NCI-H128 (cell line): Measurements from ENCODE around the gene SETD7.

Source experiments
- DNase-seq: peaks from one replicate; lab custom pipeline; 2025; ENCODE audit not compliant: unreplicated experiment; lab: John Stamatoyannopoulos, UW

SETD7 gene

DNA sequence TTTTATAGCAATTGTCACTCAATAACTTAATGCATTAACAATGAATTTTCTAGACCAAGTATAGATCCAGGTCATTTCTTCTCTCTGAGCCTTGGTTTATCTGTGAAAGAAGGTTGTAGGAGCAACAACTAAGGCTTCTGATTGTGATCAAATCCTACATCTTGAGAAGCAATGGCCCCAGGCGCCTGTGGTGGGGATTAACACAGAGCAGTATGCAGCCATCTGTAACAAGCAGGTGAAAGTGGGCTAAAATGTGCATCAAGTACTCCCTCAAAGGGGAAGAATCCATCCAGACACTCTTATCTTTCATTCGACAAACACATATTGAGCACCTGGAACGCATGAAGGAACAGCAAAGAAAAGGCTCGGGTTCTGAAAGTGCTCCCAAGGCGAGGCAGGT lies 19.1 kb upstream of the SETD7 start:
- DNase-seq, result no peak

DNA sequence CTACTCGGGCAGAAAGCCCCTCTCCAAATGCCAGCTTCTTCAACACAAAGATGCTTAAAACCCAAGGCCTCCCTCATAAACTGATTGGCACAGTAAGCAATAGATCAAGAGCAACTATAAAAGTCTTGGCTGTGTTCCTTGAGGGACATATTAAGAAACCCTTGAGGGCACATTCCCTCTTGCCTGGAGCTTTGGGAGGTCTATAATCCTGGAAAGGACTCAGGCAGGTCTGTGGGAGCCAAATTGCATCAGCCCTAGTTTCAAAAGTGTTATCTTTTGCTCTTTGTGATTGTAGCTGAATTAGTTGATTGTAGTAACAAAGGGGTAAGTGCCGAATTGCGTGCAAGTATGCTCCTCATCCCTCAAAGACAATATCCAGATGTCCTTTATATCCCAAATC lies 18.6 kb upstream of the SETD7 start:
- DNase-seq, result no peak

DNA sequence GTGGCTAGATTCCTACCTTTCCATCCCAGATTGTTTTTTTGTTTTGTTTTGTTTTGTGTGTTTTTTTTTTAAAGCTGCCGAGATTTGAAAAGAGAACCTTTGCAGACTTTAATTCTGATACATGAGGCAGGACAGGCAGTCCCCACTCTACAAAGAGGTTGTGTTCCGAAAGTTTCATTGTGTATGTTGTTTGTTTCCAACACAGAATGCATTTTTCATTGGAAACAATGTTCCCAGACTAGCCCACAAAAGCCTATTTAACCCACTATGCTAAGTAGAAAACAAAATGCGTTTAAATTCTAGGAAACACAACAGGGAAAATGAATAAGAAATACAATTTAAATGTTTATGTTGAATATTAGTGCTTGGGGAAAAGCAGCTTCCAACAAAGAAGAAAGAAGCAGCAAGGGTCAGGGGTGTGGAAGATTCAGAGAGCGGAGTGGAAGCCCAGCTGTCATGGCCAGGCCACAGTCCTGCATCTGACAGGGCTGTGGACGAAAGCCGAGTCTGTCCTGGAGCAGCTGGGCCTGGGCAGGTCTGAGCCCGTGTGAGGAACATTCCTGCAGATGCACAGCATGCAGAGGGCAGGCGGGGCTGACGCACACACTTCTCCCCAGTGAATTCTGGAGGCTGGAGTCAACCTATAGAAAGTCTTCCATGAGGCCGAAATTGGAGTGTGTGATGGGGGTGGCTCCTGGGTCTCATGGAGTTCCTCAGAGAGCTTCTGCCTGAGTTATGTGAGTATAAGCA lies 12.4 kb upstream of the SETD7 start:
- DNase-seq, result no peak

DNA sequence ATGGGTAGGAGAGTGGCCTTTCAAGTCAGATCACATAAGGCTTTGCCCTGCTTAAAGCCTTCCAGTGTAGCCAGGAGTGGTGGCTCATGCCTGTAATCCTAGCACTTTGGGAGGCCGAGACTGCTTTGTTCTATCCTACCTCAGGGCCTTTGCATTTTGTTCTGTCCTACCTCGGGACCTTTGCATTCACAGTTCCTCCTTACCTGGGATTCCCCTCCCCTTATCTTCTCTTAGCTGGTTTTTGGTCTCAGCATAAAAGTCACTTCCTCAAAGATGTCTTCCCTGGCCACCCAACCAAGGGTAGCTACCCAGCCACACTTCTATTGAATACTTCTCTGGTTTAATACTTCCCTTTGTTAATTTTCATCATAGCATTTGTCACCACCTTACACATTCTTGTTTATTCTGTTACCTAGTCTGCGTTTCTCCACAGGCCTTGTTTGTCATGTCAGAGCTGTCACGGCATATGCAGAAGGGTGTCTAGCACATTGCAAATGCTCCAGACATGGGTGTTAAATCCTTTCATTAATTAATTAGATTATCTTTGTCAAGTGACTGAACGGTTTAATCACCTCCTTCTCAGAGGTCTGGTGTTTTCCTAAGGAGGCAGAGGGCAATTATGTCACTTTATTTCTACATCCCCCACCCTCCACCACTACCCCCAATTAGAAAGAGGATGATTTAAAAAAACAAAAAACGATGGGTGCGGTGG lies 11.3 kb upstream of the SETD7 start:
- DNase-seq, result no peak

DNA sequence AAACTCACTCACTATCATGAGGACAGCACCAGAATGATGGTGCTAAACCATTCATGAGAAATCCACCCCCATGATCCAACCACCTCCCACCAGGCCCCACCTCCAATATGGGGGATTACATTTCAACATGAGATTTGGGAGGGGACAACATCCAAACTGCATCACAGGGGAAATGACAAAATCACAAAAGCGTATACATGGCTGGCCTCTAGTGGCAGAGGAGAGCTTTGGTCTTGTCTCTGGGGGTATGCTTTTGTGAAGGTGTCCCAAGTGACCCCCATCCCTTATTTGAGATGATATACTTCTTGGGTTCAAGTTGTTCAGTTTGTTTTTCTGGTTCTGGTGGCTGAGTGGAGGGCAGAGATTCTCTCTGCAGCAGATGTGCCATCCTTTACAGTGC lies 8.5 kb upstream of the SETD7 start:
- DNase-seq, result no peak

DNA sequence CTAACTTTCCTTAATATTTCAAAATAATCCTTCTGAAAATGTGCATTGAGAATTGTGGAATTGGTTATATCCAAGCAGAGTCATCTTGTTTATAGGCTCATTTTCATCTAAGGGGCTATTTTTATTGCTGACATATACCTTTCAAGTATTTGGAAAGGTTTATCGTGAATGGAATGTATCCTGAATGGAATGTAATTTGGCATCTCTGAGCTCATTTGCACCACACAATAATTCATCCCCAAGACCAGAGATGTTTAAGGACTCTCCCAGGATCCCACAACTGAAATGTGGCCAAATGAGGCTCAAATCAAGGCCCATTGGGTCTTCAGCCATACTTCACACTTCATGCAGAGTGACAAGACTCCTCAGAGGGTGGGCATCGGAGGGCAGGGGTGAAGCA lies 7.5 kb upstream of the SETD7 start:
- DNase-seq, result no peak

DNA sequence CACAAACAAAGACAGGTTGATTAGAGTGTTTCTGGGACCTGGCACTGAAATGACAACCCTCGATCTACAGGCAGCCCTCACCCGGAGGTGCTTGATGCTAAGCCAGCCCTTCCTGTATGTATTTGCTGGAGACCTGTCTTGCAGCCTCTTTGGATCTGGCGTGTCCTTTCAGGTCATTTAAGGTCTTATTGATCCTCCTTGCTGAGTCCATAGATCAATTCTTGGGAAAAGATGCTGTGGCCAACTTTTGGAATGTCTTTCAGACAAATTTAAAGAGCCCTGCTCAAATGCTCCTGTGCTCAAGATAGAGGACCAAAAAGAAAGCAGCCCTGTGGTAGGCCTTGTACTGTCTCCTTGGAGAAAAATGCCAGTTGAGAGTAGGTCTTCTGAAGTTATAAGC lies 6.8 kb upstream of the SETD7 start:
- DNase-seq, result no peak

DNA sequence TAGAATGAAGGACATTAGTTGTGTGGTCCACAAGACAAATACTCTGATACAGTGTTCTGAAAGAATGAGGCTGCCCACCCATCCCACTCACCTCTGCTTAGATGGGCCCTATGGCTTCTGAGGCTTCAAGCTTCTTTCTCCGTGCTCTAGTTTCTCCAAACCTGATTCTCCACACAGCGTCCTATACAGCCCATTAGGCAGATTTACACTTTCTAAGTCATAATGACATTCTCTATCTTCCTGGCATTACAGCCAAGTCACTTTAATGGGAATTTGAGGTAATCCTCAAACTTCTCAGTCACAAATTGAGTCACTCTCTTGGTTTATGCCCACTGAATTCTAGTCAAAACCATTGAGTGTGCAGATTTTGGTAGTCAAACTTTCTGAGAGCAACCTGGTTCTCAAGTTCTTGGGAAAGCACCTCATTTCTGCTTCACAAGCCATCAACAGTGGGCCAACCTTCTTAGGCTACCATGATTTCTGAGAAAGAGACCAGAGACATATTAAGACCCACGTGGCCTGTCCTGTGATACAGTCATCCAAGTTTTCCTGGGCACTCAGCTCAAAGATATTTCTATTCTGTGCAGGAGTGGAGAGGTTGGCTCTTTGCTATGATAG lies 6.2 kb upstream of the SETD7 start:
- DNase-seq, result no peak

DNA sequence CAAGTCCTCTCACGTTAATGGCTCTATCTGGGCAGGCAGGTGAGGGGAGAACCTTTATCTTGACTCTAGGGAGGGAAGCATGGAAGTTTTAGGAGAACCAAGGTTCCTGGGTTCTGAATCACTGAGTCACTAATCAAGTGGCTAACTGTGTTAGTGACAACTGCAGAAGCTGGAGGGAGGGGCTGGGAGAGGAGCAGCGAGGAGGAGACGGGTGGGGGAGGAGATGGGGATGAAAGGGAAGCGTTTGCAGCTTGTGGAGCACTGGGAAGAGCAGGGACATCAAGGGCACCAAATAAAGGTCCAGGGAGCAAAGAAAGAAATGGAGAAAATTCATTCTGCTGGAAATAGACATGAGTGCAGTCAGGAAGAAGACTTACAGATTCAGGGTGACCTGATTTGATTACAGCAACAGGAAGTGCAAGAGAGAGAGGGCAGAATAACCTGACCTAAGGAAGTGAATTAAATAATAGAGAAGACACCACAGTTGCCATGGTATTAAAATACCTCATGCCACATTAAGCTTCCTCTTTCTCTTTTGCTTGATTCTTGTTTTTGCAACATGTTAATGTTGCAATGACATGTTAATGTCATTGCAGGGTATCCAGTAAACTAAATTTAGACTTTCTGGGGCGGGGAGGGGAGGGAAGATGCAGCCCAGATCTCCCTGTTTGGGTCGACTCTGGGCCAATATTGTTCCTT lies 4.5 kb upstream of the SETD7 start:
- DNase-seq, result no peak

DNA sequence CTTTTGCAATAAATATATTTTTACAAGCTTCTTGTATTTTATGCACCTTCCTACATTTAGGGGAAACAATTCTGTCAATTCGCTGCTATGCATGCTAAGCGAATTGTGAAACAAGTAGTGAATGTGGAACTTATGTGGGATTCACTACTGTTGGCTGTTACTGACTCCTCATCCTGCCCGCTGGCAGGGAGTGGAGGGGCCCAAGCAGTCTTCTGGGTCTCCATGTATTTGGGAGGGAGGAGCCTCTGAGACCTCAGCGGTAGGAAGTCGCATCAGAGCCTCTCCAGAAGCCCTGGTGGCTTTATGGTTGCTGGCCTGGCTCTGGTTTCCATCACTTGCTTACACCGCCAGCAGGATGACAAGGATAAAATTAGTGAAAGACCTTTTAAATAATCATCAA lies 3.7 kb upstream of the SETD7 start:
- no peak for DNase-seq

DNA sequence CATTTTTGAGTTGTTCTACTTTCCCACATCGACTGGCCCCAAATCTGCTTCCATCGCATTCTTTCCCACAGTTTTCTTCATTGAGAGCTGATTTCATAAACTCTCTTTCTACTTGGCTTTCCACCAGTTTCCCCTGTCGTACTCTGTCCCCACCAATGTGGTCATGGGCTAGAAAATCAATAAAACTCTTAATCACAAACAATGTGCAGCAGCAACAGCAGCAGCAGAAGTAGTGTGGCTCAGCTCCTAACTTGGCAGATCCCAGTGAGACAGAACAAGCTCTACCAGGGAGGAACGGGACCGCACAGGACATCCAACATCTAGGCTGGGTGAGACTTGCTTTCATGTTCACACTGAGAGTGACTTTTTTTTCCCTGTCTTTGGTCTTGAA lies 3.1 kb upstream of the SETD7 start:
- no peak for DNase-seq

DNA sequence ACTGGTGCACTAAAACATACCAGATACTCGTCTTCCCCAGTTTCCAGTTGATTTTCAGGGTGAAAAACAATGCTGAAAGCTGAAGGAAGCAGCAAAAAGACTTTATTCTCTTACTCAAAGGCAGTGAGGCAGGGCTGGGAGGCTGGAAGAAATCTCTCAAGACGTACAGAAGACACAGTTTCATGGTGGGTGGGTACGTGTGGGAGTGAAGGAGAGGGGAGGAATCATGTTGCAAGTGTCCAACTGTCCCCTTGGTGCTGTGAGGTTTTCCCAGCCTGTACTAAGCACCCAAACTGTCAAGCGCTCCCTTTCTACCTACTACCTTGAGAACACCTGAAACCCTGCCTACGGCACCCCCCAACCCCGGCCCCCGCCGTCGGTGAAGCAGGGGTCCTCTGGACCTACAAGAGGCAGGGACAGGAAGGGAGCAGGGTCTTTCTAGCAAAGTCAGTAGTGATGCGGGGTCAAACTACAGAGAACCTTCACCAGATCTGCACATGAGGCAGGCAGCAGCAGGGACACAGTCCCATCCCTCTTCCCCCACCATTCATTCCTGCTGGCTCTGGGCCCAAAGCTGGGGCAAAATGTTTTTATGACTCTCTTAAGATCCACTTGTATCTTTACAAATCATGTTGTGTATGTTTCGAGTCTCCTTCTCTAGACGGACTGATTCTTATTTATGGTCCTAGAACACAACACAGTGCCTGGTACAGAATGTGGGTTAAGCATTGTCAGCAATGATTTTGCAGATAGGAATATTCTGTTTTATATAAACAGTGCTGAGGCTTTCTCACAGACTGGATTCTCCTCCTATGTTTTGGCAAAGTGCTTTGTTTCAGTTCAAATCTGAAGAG lies 2.4 kb upstream of the SETD7 start:
- no peak for DNase-seq

DNA sequence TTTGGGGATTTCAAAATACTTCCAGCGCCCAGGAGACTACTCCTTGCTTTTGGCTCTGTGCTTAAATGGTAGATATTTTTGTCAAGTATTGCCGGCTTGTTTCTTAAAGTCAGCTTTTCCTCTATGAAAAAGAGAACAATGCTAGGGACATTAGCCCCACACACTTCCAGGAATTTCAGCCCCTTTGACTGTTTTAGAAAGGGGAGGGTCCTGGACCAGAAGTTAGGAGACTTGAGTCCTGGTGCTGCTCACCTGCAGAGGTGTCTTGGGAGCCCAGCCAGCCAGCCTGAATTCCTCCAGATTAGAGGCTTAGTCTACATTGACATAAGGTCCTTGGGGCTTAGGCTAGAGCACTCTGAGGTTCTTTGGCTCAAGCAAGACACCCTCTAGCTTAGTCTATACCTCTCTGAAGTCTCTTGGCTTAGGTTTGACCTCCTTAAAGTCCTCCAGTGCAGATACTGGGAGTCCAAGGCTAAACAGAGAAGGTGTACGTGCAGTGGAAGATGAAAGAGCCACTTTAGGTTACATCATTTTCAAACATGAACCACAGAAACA lies 1.6 kb upstream of the SETD7 start:
- no peak for DNase-seq

DNA sequence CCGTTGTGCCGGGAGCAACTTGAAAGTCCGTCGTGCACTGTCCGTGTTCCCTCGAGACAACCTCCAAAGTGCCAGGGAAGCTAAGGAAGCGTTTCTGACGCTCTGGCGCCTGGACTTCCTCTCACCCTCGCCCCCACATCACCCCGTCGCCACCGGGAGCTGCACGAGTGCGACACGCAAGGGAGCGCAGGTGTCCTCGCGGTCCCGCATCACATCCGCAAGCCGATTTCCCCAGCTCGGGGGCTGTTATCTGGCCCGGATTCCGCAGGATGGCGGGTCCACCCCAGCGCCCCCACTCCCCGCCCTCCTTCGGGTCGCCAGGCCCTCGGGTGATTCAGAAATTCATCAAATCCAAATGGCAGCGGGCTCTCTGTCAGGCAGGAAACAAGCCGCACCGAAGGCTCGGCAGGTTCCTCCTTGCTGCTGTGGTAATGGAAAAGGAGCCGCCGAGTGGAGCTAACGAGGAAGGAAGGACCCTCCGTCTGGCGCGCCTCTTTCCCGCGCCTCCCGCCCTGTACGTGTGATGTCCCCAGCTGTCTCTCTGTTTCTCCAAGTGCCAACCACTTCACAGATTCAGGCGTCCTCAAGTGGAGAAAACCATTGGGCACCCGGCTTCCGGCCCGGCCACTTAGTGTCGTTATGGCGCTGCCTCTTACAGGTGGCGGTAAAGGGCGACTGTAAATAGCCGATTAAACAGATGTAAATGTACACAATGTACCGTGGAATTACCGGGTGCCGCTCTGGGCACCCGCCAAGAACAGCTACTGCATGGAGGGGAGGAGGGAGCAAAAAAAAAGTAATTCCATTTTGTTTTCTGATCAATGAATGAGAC lies 921 bp upstream of the SETD7 start:
- DNase-seq, result peak; percentile 73

DNA sequence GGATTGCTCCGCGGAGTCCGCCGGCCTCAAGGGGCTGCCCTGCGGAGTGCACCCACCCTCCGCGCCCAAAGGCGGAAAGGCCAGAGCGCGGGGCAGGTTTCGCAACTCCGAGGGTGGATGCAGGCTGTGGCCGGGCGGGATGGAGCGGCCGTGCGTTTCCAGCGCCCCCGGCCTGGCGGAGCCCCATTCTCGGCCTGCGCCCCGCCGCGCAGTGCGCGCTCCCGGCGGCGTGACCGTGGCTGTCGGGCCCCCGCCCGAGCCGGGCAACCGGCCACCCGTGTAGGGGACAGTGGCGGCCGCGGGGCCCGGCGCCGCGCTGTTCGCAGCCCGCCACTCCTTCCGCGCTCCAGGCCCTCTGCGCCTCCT lies 331 bp downstream of the SETD7 start:
- DNase-seq, result no peak

DNA sequence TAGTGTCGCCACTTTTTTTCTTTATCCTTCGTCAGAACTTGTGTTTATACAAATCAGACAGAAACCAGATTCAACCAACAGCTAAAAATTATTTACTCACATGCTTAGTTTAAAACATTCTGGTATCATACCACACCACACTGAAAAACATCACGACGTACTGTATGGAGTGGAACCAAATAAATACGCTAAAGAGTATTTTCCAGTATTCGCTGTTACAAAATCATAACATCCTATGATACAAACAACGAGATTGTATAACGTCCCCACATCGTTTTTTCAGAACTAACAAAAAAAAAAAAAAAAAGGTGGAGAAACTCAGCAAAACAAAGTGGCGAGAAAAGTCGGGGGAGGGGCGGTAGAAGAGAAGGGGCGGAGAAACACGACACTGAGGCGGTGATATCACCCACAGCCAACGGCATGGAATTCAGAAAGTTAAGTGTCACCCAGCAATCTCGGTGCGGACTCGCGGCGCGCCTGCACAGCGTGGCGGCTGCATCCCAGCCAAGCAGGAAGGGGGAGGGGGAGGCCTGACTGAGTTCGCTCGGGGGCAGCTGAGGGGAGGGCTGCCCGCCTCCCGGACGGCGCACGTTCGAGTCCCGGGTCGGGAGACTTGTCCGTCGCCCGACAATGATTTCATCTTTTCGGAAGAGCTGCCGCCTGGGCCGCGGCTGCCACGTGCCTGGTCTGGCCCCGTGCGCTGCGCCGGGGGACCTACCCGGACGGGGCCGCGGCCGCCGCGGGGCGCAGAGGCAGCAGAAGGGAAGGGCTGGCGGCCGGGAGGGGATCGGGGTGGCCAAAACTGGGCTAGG lies 920 bp downstream of the SETD7 start:
- DNase-seq, result peak; percentile 17

DNA sequence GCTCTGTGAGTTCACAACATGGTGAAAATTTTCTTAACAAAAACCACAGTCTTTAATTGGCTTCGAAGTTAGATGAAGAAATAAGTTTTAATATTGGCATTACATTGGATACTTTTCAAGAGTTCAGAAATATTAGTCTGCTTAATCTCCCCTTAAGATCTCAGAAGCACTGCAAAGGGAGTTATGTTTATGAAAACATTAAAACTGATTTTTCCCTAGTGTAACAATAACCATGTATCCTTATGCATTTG lies 1.5 kb downstream of the SETD7 start:
- no peak for DNase-seq

DNA sequence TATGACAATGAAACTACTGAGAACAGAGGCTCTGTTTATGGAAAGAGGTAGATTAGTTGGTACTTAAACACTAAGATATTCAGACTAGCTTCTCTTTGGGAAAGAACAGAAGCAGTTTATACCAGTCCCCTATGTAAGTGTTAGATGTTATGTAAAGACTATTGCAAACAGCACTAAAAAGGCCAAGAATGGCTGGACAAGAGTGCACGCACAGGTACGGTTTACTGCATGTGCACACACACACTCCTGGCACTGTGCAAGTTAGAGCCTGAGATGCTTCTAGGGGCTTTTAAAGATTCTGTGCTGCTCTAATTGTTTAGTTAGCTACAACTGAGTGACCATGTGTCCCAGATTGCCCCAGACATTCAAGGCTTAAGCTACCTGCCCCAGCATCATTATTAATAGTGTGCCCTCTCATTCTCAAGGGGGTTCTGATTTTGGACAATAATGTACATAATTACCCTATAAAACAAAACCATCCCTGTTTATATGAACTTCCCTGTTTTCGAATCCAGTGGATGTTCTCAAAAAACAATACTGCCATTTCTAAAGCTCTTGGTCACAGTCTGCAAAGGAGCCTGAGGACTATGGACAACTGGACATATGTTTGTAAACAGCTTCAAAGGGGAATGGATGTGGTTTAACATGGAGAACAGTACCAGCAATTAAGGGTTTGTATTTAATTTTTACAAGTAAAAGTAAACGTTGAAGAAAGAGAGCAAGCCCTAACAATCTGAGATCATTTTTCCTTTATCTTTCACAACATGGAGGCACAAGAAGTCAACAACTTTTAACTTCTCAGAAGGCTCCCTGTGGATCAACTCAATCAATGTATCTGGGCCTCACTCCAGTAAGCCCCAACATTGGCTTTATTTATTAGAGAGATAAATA lies 2.0 kb downstream of the SETD7 start:
- no peak for DNase-seq
